ENCODE measurements around the gene ITFG2.
"Not testable (repeated sequence)": the region's sequence is repeated elsewhere in the genome, so short reads cannot be mapped to it uniquely, and the experiment has no call there.

Gene ITFG2

DNA sequence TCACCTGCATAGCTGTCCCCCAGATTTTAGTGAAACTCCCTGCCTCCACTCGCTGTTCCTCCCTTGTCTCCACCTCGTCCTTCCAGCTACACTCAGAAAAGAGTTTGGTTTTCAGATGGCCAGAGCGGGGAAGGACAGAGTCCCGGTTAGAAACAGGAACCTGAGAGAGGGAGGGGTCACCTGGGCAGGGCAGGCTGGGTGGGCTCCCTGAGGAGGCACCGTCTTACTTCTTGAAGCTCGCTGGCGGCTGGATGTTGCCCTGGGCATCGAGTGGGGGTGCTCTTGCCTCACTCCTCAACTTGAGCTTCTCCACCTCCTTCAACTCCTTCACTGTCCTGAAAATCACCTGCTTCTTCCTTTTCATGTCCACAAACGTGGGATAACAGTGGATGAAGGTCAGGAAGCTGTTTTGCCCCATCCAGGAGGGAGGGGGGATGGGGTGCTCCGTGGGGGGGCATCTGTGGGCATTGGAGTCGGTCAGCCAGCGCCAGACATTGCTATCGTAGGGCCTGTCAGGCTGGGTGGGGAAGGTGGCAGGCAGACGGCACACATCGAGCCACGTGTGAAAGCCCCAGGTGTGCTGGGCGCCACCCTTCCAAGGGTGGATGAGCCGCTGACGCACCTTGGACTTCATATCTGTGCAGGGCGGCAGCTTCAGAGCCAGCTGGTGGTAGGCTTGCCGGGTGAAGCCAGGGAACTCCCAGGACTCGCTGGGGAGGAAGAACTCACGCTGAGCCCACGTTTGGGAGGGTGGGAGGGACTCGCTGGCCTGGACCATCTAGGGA, 42.4 kb downstream of the ITFG2 start:
- no peak overlapping the region for H3K4me3 Mint-ChIP-seq
- no peaks in the 10 kb centered on the region for H3K9me3 Mint-ChIP-seq
- no peaks in the 10 kb centered on the region for H3K4me1 Mint-ChIP-seq (ENCODE audit: low read depth)
- no peaks in the 10 kb centered on the region for H3K27me3 Mint-ChIP-seq
- no peak overlapping the region for H3K27ac Mint-ChIP-seq
- intact Hi-C loops (cut with micrococcal nuclease): loop anchor here (5.0 kb wide), 1 partner anchor 87 kb away; no protein-coding TSS in a partner anchor
- H3K36me3 Mint-ChIP-seq (ENCODE audit: low read depth): peaks cover 49% of the 10 kb centered on the region

DNA sequence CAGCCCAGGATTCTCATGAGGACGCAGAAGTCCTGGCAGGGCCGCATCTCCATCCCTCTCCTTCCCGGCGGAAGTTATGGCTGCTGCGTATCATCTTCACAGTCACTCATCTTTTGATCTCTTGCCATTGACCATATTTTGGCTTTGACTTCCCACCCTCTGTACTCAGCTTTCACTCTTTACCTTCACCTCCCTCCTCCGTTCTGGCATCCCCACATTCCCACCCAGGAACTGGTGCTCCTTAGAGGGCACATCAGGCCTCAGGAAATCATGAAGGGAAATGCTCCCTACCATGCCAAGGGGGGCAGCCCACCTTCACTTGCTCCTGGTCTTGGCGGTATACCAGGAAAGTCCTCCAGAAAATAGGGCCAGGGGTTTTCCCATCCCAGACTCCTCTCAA, 43.1 kb downstream of the ITFG2 start:
- Mint-ChIP-seq H3K27ac (no peak overlapping the region), H3K36me3 (ENCODE audit: low read depth) (peaks cover 56% of the 10 kb centered on the region), H3K27me3 (no peaks in the 10 kb centered on the region), H3K4me3 (no peak overlapping the region), H3K4me1 (ENCODE audit: low read depth) (no peaks in the 10 kb centered on the region), H3K9me3 (no peaks in the 10 kb centered on the region)
- intact Hi-C loops (cut with micrococcal nuclease): no loop called here

DNA sequence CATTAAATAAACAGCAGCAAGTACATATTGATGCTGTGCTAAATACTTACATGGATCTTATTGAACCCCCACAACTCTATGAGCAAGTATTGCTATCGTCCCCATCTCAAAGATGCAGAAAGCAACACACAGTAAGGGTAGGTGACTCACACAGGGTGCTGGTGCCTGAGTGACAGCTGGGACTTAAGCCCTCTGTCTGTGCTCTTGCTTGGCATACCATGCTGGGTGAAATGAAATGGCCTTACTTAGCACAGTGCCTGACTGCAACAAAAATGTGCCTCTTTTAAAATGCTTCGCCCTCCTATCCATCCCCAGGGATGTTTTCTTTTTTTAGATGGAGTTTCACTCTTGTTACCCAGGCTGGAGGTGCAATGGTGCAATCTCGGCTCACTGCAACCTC, 43.6 kb downstream of the ITFG2 start:
- intact Hi-C loops (cut with micrococcal nuclease): no loop called here
- Mint-ChIP-seq H3K4me1 (ENCODE audit: low read depth) (no peaks in the 10 kb centered on the region), H3K9me3 (no peaks in the 10 kb centered on the region), H3K27ac (no peak overlapping the region), H3K36me3 (ENCODE audit: low read depth) (peaks cover 57% of the 10 kb centered on the region), H3K4me3 (no peak overlapping the region), H3K27me3 (no peaks in the 10 kb centered on the region)

DNA sequence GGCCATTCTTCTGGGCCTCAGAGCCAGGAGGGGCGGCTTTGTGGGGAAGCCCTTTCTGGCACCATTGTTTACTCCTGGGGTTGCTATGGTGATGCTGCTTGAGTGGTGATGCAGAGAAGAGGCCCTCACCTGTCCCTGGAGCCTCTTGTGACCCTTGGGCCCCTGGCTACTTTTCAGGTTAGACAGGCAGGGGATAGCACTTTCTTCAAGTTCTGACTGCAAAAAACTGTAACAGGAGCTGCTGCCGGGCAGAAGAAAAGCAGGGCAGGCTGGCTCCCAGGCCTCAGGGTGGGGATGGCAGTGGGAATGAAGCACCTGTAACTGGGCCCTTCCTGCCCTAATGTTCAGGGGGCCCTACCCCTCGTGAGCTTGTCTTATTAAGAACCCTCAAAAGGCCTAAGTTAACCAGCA, 44.6 kb downstream of the ITFG2 start, which contains the start of gene TEX52:
TSS of gene TEX52 (minus strand) at position 19 of the 411 bp plus-strand sequence. CDS start at position 6, 13 bp downstream.
- Mint-ChIP-seq H3K4me3 (no peak within 1 kb of the TSS), H3K27ac (no peak within 1 kb of the TSS), H3K27me3 (no peaks in the 10 kb centered on the region), H3K4me1 (ENCODE audit: low read depth) (no peaks in the 10 kb centered on the region), H3K9me3 (no peaks in the 10 kb centered on the region), H3K36me3 (ENCODE audit: low read depth) (peaks cover 57% of the 10 kb centered on the region)
- intact Hi-C loops (cut with micrococcal nuclease): no loop called here

DNA sequence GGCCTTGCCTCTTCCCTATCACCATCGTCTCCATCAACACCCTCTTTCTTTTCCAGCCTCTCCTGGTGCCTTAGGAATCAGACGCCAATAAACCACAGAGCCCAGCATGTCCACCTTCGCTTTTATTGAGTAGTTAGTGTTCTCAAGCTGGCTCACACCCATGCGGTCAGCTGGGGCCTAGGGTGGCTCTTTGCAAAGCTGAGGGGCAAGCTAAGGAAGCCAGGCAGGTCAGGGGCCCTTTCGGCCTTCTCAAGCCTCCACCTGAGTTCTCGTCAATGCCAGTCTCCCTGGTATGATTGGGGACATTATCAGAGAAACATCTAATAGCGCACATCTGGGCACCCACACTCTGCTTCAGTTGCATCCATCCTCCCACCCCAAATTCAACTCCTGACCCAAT, 45.1 kb downstream of the ITFG2 start:
- intact Hi-C loops (cut with micrococcal nuclease): no loop called here
- Mint-ChIP-seq H3K9me3 (no peaks in the 10 kb centered on the region), H3K27ac (no peak overlapping the region), H3K36me3 (ENCODE audit: low read depth) (peaks cover 57% of the 10 kb centered on the region), H3K4me1 (ENCODE audit: low read depth) (no peaks in the 10 kb centered on the region), H3K27me3 (no peaks in the 10 kb centered on the region), H3K4me3 (no peak overlapping the region)

DNA sequence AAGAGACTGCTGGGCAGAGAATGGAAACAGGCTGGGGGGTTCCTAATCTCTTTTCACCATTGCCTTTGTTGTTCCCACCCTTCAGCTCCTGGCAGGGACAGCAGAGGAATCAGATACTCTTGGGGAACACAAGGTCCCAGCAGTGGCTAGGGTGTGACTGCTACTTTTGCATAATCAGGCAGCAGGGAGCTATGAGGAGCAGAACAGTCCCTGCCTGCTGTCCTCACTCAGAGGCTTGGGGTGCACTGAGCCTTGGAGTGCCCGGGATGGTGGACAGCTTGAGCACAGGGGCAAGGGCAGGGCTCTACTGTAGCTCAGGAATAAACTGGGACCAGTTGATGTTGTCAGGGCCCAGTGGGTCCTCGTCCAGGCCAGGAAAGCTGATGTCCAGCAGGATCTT, 45.9 kb downstream of the ITFG2 start:
- Mint-ChIP-seq H3K4me3 (no peak overlapping the region), H3K27me3 (no peaks in the 10 kb centered on the region), H3K36me3 (ENCODE audit: low read depth) (peaks cover 61% of the 10 kb centered on the region), H3K4me1 (ENCODE audit: low read depth) (no peaks in the 10 kb centered on the region), H3K9me3 (no peaks in the 10 kb centered on the region), H3K27ac (no peak overlapping the region)
- intact Hi-C loops (cut with micrococcal nuclease): no loop called here

DNA sequence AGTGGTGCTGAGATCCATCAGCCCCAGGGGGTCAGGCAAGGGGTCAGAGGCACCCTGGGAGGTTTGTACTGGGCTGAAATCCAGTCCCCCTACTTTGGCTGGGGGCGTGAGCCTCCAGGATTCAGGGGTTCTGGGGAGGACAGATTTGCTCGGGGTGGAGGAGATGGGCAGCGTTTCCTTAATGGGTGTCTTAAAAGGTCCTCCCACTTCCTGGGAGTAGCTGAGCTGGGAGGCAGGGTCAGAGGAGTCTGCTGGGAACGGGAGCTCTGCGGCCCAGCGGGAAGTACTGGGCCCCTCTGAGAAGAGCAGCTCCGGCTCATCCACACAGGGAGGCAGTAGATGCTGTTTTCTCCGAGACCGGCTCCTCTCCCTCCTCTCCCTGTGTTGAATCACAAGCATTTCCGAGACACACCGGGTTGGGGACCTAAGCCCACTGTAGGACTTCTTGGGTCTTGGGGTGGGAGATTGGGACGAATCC, 46.5 kb downstream of the ITFG2 start:
- no peak overlapping the region for H3K4me3 Mint-ChIP-seq

DNA sequence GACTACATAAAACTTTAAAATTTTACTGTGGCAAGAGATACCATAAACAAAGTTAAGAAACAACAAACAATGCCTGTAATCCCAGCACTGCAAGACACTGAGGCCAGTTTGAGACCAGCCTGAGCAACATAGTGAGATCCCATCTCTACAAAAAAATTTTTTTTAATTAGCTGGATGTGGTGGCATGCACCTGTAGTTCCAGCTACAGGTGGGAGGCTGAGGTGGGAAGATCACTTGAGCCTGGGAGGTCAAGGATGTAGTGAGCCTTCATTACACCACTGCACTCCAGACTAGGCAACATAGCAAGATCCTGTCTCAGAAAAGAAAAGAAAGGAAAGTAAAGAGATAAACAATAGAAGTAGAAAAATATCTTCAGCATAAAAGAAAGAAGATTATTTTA, 47.7 kb downstream of the ITFG2 start:
- Mint-ChIP-seq H3K27ac (no peak overlapping the region), H3K9me3 (no peaks in the 10 kb centered on the region), H3K4me1 (ENCODE audit: low read depth) (no peaks in the 10 kb centered on the region), H3K4me3 (no peak overlapping the region), H3K36me3 (ENCODE audit: low read depth) (peaks cover 65% of the 10 kb centered on the region), H3K27me3 (no peaks in the 10 kb centered on the region)
- intact Hi-C loops (cut with micrococcal nuclease): no loop called here

More for the DNA sequence above, 46.5 kb downstream of the ITFG2 start:
- H3K36me3 Mint-ChIP-seq (ENCODE audit: low read depth): peaks cover 67% of the 10 kb centered on the region
- intact Hi-C loops (cut with micrococcal nuclease): no loop called here
- no peaks in the 10 kb centered on the region for H3K4me1 Mint-ChIP-seq (ENCODE audit: low read depth)
- H3K9me3 Mint-ChIP-seq: no peaks in the 10 kb centered on the region
- H3K27ac Mint-ChIP-seq: no peak overlapping the region
- no peaks in the 10 kb centered on the region for H3K27me3 Mint-ChIP-seq

DNA sequence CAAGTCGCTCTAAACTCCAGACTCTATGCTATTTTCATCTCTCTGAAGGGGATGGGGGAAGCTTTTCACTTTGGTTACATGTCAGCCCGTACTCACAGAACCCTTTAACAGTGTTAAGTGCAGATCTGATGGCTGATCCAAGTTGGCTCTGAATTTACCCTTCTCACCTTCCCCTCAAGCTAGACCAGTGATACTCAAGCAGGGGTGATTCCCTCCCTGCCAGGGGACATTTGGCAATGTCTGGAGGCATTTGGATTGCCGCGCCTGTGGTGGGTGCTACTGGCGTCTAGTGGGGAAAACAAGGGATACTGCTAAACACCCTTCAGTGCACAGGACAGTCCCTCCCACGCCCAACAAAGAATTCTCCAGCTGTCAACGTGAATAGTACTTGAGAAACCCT, 50.4 kb downstream of the ITFG2 start:
- no peaks in the 10 kb centered on the region for H3K27me3 Mint-ChIP-seq
- peaks cover 46% of the 10 kb centered on the region for H3K36me3 Mint-ChIP-seq (ENCODE audit: low read depth)
- no peaks in the 10 kb centered on the region for H3K4me1 Mint-ChIP-seq (ENCODE audit: low read depth)
- H3K27ac Mint-ChIP-seq: no peak overlapping the region
- no peak overlapping the region for H3K4me3 Mint-ChIP-seq
- intact Hi-C loops (cut with micrococcal nuclease): no loop called here
- no peaks in the 10 kb centered on the region for H3K9me3 Mint-ChIP-seq

DNA sequence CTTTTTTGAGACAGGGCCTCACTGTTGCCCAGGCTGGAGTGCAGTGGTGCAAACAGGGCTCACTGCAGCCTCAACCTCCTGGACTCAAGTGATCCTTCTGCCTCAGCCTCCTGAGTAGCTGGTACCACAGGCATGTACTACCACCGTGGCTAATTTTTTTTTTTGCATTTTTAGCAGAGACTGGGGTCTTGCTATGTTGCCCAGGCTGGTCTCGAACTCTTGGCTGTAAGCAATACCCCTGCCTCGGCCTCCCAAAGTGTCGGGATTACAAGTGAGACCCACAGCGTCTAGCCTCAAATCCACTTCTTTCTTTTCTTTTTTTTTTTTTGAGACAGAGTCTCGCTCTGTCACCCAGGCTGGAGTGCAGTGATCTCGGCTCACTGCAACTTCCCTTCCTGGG, 50.9 kb downstream of the ITFG2 start:
- H3K27me3 Mint-ChIP-seq; H3K9me3 Mint-ChIP-seq; H3K4me3 Mint-ChIP-seq; H3K4me1 Mint-ChIP-seq (ENCODE audit: low read depth); H3K27ac Mint-ChIP-seq; intact Hi-C loops (cut with micrococcal nuclease): not testable (repeated sequence)
- H3K36me3 Mint-ChIP-seq (ENCODE audit: low read depth): peaks cover 41% of the 10 kb centered on the region

DNA sequence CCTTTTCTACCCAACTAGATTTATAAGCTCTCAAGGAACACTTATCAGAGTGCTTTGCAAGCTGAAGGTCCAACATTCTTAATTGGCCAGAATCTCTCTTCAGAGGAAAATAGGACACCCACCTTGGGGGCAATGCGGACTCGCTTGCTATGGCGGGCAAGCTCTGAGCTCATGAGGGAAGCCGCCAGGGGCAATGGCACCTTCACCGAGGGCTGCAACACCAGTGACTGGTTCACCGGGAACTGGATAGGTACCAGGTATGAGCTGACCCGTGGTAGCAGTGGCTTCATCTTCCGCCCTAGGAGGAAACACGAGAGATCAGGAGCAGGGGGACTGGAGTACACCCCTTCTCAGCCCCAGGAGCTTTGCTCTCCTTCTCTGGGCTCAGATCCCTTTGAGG, 51.7 kb downstream of the ITFG2 start:
- Mint-ChIP-seq H3K4me3 (no peak overlapping the region), H3K27me3 (no peaks in the 10 kb centered on the region), H3K9me3 (no peaks in the 10 kb centered on the region), H3K36me3 (ENCODE audit: low read depth) (peaks cover 33% of the 10 kb centered on the region), H3K27ac (no peak overlapping the region), H3K4me1 (ENCODE audit: low read depth) (no peaks in the 10 kb centered on the region)
- intact Hi-C loops (cut with micrococcal nuclease): no loop called here

DNA sequence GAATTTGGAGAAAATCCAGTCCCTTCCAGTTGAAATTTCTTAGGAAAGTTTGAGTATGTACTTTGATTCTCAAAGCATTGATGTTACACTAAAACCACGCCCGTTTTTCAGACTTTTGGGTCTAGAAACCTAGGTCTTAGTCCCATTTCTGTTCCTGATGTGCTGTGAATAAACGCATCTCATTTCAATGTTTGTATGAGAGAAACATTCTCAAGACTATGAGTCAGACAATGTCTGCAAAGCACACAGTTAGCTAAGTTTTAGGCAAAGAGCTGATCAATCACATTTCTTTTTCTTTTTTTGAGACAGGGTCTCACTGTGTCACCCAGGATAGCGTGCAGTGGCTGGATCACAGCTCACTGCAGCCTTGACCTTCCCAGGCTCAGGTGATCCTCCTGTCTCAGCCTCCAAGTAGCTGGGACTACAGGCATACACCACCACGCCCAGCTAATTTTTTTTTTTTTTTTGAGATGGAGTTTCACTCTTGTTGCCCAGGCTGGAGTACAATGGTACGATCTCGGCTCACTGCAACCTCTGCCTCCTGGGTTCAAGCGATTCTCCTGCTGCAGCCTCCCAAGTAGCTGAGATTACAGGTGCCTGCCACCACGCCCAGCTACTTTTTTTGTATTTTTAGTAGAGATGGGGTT, 56.6 kb downstream of the ITFG2 start:
- H3K36me3 Mint-ChIP-seq (ENCODE audit: low read depth); H3K27me3 Mint-ChIP-seq; H3K9me3 Mint-ChIP-seq; intact Hi-C loops (cut with micrococcal nuclease); H3K27ac Mint-ChIP-seq; H3K4me1 Mint-ChIP-seq (ENCODE audit: low read depth); H3K4me3 Mint-ChIP-seq: not testable (repeated sequence)

All from dendritic cell treated with granulocyte-macrophage colony-stimulating factor and Interleukin-4, amounts not matched to agents 40 ng/mL and 50 ng/mL, for 4 days (primary cell).